A549 (cell line): ENCODE results near the gene RGS9BP. TPM values are rescaled to one million over a fixed set of nuclear protein-coding genes. Genes with fewer than 3 reads are reported as not detected.

Source experiments
- ATAC-seq, 2 experiments: fragments of 200-7000 bp in 1 of 2; fragments of >200 bp in 1 of 2; cut with Nextera tagmentation in 1 of 2; cut with Tn5 transposase in 1 of 2; 3 replicates each; pipeline versions ENCODE4 v1.8.0 to v1.9.1; 2018 to 2020; ENCODE audit warnings: mild to moderate bottlenecking in 1 of 2, moderate library complexity in 1 of 2
- CTCF ChIA-PET: fragments of 300-600 bp; sonication (Branson Sonifier 250); formaldehyde crosslinking; extraction: SDS; loops from one replicate; lab custom pipeline; 2021; ENCODE audit warnings: antibody characterized with exemption, inconsistent platforms; lab: Yijun Ruan, JAX
- POLR2A ChIA-PET: fragments of 350-600 bp; formaldehyde crosslinking; extraction: SDS; loops from one replicate; lab custom pipeline; 2021; ENCODE audit warnings: antibody characterized with exemption, inconsistent platforms; lab: Yijun Ruan, JAX
- DNase-seq, 2 experiments: peaks; one replicate each; pipeline versions ENCODE4 v3.0.0 to v3.0.0-alpha.2; 2011 to 2016; ENCODE audit warnings: low read depth in 1 of 2, low spot score in 1 of 2
- FAIRE-seq: peaks from 2 replicates; lab custom pipeline; 2011; peaks lifted over from hg19 to GRCh38; lab: Jason Lieb, UNC
- H3K27ac ChIP-seq, 2 experiments: fragments of >200 bp; sonication (Bioruptor Twin); formaldehyde crosslinking; 3 replicates each; pipeline ENCODE4 v1.5.1; 2016 to 2017
- H3K4me1 ChIP-seq: fragments of >200 bp; sonication (Bioruptor Twin); formaldehyde crosslinking; 3 replicates; pipeline ENCODE4 v1.6.1; 2016
- H3K4me2 ChIP-seq: fragments of >200 bp; sonication (Bioruptor Twin); formaldehyde crosslinking; 3 replicates; pipeline ENCODE4 v1.6.1; 2016
- H3K4me3 ChIP-seq: fragments of >200 bp; sonication (Bioruptor Twin); formaldehyde crosslinking; 3 replicates; pipeline ENCODE4 v1.5.1; 2016
- H3K9me3 ChIP-seq: fragments of >200 bp; sonication (Bioruptor Twin); formaldehyde crosslinking; 3 replicates; pipeline ENCODE4 v1.6.1; 2016
- ATOH8 ChIP-seq: fragments of 250-450 bp; sonication (Bioruptor Pico); IDR thresholded peaks from 2 replicates; pipeline ENCODE4 v1.5.0; 2020; ENCODE audit warnings: low read depth, mild to moderate bottlenecking, moderate library complexity
- BHLHE40 ChIP-seq: IDR thresholded peaks from 2 replicates; pipeline ENCODE4 v1.6.1; 2012; ENCODE audit warnings: low read depth, low read length, inconsistent platforms
- CBX8 ChIP-seq: fragments of 200-600 bp; sonication (generic); IDR thresholded peaks from 2 replicates; pipeline ENCODE4 v1.6.1; 2016
- CEBPB ChIP-seq, 2 experiments: fragments of >200 bp in 1 of 2; sonication (Bioruptor Twin) in 1 of 2; formaldehyde crosslinking in 1 of 2; IDR thresholded peaks; 2 replicates each; pipeline ENCODE4 v1.6.1; 2012 to 2016
- CHD4 ChIP-seq: fragments of 200-600 bp; sonication (generic); IDR thresholded peaks from 2 replicates; pipeline ENCODE4 v1.6.1; 2016; ENCODE audit warnings: antibody characterized with exemption, mild to moderate bottlenecking, borderline replicate concordance
- CTCF ChIP-seq: fragments of >200 bp; sonication (Bioruptor Twin); formaldehyde crosslinking; IDR thresholded peaks from 3 replicates; pipeline ENCODE4 v1.5.1; 2016
- HDAC2 ChIP-seq: fragments of 200-600 bp; sonication (generic); IDR thresholded peaks from 2 replicates; pipeline ENCODE4 v1.6.1; 2016
- HES2 ChIP-seq: fragments of >200 bp; sonication (Bioruptor Twin); formaldehyde crosslinking; IDR thresholded peaks from 2 replicates; pipeline ENCODE4 v1.6.1; 2016
- HEYL ChIP-seq: fragments of 250-450 bp; sonication (Bioruptor Pico); IDR thresholded peaks from 2 replicates; pipeline ENCODE4 v1.8.0; 2021; ENCODE audit warnings: mild to moderate bottlenecking, moderate library complexity
- HOXB13 ChIP-seq: fragments of 250-450 bp; sonication (Bioruptor Pico); IDR thresholded peaks from 2 replicates; pipeline ENCODE4 v1.5.0; 2020; ENCODE audit warnings: low read depth, mild to moderate bottlenecking, moderate library complexity
- JUN ChIP-seq, 2 experiments: fragments of >200 bp; sonication (Bioruptor Twin); formaldehyde crosslinking; IDR thresholded peaks; 2 replicates in 1 of 2; 3 replicates in 1 of 2; pipeline ENCODE4 v1.6.1; 2016 to 2017
- JUNB ChIP-seq: fragments of >200 bp; sonication (Bioruptor Twin); formaldehyde crosslinking; IDR thresholded peaks from 2 replicates; pipeline ENCODE4 v1.6.1; 2016
- KDM1A ChIP-seq: fragments of 200-600 bp; sonication (generic); IDR thresholded peaks from 2 replicates; pipeline ENCODE4 v1.6.1; 2016; ENCODE audit warnings: low read depth, mild to moderate bottlenecking
- MAFK ChIP-seq: fragments of 450-650 bp; IDR thresholded peaks from 2 replicates; pipeline ENCODE4 v1.6.1; 2014; ENCODE audit not compliant: partially characterized antibody
- MAX ChIP-seq: IDR thresholded peaks from 2 replicates; pipeline ENCODE4 v1.6.1; 2012
- MAZ ChIP-seq: fragments of 150-350 bp; IDR thresholded peaks from 2 replicates; pipeline ENCODE4 v1.6.1; 2014; ENCODE audit warnings: antibody characterized with exemption, low read depth, low read length, borderline replicate concordance
- NPAS2 ChIP-seq: fragments of 250-450 bp; sonication (Bioruptor Pico); IDR thresholded peaks from 2 replicates; pipeline ENCODE4 v1.8.0; 2022; ENCODE audit warnings: mild to moderate bottlenecking, moderate library complexity, borderline replicate concordance
- POLR2A ChIP-seq: IDR thresholded peaks from 2 replicates; pipeline ENCODE4 v1.6.1; 2012; ENCODE audit warnings: mild to moderate bottlenecking, low read length
- SMC3 ChIP-seq: fragments of >200 bp; sonication (Bioruptor Twin); formaldehyde crosslinking; IDR thresholded peaks from 3 replicates; pipeline ENCODE4 v1.6.1; 2018; ENCODE audit warnings: inconsistent platforms
- USF2 ChIP-seq: fragments of 450-650 bp; IDR thresholded peaks from 2 replicates; pipeline ENCODE4 v1.6.1; 2014; ENCODE audit warnings: antibody characterized with exemption
- ZC3H11A ChIP-seq: fragments of 450-650 bp; IDR thresholded peaks from 2 replicates; pipeline ENCODE4 v1.6.1; 2014; ENCODE audit warnings: antibody characterized with exemption, mild to moderate bottlenecking
- ZFP36 ChIP-seq: fragments of 450-650 bp; IDR thresholded peaks from 2 replicates; pipeline ENCODE4 v1.6.1; 2014; ENCODE audit warnings: borderline replicate concordance; ENCODE audit not compliant: partially characterized antibody
- ZNF302 ChIP-seq: fragments of 250-450 bp; sonication (Bioruptor Pico); IDR thresholded peaks from 2 replicates; pipeline ENCODE4 v1.9.0; 2021; ENCODE audit warnings: inconsistent platforms, mild to moderate bottlenecking, moderate library complexity
- WGBS: methylation state at CpG from one replicate; pipeline ENCODE4 v1.1.6; 2017; ENCODE audit errors: missing lambda C conversion rate; 5-methylcytosine and 5-hydroxymethylcytosine counted together
- polyA plus RNA-seq, 4 experiments: library from polyadenylated mRNA; depleted of rRNA in 3 of 4; stranded (reverse); fragments of >200 nt; fragmentation: RNase III in 1 of 4; extraction: RNeasy Plus Mini Kit Qiagen cat#74134 plus additional on column Dnase treatment in 1 of 4; gene quantifications; 2 replicates in 3 of 4; 3 replicates in 1 of 4; pipeline ENCODE4 v1.2.3, GENCODE V29; 2011 to 2017
- TF ChIP-seq, protein P1 (sequence below): IDR thresholded peaks from 2 replicates; pipeline ENCODE4 v1.6.1; 2012
- TF ChIP-seq, protein P2 (sequence below): fragments of >200 bp; sonication (Bioruptor Twin); formaldehyde crosslinking; IDR thresholded peaks from 3 replicates; pipeline ENCODE4 v1.6.1; 2016
- TF ChIP-seq, protein P3 (sequence below): fragments of 150-350 bp; IDR thresholded peaks from 2 replicates; pipeline ENCODE4 v1.6.1; 2014; ENCODE audit warnings: low read depth, mild to moderate bottlenecking, low read length

The RGS9BP gene
- polyA plus RNA-seq, 2 of the 4 experiments (the other 2 are of a cell fraction): 0.17 to 0.41 TPM

GRCh38 chr19:32718286-32718685 lies 42.6 kb downstream of the RGS9BP start:
- TF ChIP-seq ZNF302 (CRISPR knock-in tag) (no peak), HEYL (CRISPR knock-in tag) (no peak), KDM1A (no peak), JUNB (no peak), CHD4 (no peak), CEBPB (IDR thresholded peaks at IDR 0.05) (no peak), HDAC2 (no peak), HOXB13 (no peak)
- TF ChIP-seq, protein P1, sequence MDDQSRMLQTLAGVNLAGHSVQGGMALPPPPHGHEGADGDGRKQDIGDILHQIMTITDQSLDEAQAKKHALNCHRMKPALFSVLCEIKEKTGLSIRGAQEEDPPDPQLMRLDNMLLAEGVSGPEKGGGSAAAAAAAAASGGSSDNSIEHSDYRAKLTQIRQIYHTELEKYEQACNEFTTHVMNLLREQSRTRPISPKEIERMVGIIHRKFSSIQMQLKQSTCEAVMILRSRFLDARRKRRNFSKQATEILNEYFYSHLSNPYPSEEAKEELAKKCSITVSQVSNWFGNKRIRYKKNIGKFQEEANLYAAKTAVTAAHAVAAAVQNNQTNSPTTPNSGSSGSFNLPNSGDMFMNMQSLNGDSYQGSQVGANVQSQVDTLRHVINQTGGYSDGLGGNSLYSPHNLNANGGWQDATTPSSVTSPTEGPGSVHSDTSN: no peak
- TF ChIP-seq, all 56 proteins: peak for 0
- Histone ChIP-seq H3K4me2 (no peak overlapping the region), H3K4me3 (no peak overlapping the region), H3K9me3 (no peaks in the 10 kb centered on the region), H3K27ac (no peak overlapping the region), H3K4me1 (no peaks in the 10 kb centered on the region)
- CTCF ChIA-PET: interaction anchor here (0.6 to 1.8 kb wide), 5 partner anchors 10 to 494 kb away, joined by 3 to 6 read pairs (median 3); no protein-coding TSS in a partner anchor
- no peak for DNase-seq
- no peak; a peak in 1 of 6 replicates for ATAC-seq
- WGBS: 90% methylated on average over 7 of the region's 7 CpGs
- FAIRE-seq: peak; percentile 88
- POLR2A ChIA-PET: no interaction called here

DNA sequence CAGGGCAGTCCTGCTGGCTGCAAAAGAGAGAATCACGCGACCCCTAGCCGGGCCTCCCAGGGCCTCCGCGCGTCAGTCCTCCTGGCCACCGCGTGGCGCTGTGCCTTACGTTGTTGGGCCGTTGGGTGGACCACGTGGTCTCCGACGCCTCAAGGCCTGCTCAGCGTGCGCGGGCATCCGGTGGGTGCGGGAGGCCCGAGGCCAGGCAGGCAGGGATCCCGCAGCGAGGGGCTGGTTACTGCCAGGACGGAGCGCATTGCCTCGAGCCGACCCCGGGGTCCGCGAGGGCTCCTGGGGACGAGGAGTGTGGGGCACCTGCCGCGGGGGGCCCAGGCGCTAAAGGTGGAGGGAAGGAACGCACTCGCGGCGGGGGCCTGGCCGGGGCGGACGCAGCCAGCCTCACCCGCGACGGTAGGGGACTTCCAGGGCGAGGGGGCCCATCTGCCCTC lies 44.0 kb downstream of the RGS9BP start, which contains the start of gene TDRD12:
TSS of gene TDRD12 (plus strand) at position 157 of the 449 bp plus-strand sequence. CDS start 306 bp downstream, outside the sequence.
- 96% methylated on average over 44 of the region's 44 CpGs for WGBS
- POLR2A ChIA-PET: no interaction called here
- DNase-seq (peak in 1 of 2 experiments; percentile 47), FAIRE-seq (no peak), ATAC-seq (peak; percentile 37 to 62; a peak in 4 of 6 replicates)
- 0 out of 3 replicates have a peak, but pooled peaks have one; percentile 24 for TF ChIP-seq CTCF
- TF ChIP-seq ZC3H11A: no peak
- TF ChIP-seq MAX: peak; percentile 63
- H3K4me1 ChIP-seq: no peaks in the 10 kb centered on the region
- no peaks in the 10 kb centered on the region for H3K9me3 ChIP-seq
- H3K27ac ChIP-seq: no peak within 1 kb of the TSS
- H3K4me2 ChIP-seq: no peak within 1 kb of the TSS
- no peak within 1 kb of the TSS for H3K4me3 ChIP-seq
- CTCF ChIA-PET: interaction anchor here (0.6 to 1.4 kb wide), 2 partner anchors 8 to 150 kb away, joined by 3 to 4 read pairs; partner anchors contain the start of gene SLC7A9

DNA sequence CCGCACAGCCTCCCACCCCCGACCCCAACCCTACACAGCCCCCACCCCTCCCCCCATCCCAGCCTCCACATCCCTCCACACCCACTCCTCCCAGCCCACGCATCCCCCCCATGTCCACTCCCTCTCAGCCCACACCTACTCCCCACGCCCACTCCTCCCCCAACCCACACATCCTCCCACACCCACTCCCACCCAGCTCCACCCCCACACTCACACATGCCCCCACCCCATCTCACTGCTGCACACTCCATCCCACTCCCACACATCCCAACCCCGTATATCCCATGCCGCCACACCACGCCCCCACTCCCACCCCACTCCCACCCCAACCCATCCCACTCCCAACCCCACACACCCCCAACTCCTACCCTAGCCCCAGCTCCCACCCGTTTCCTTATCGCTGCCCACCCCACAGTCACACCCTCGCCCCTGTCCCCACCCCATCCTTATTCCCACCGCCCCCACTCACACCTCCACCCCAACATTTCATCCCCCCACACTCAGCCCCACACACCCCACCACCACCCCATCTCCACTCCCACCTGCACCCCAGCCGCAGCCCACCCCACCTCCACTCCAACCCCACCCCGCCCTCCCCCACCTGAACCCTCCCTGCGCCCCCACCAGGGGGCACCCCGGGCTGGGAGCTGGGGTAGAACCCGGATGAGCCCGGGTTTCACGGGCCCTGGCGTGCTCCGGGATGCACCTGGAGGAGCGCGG lies 44.7 kb downstream of the RGS9BP start:
- FAIRE-seq (no peak), ATAC-seq (no peak), DNase-seq (no peak)
- 96% methylated on average over 5 of the region's 22 CpGs for WGBS
- H3K9me3 ChIP-seq: no peaks in the 10 kb centered on the region
- no peaks in the 10 kb centered on the region for H3K4me1 ChIP-seq
- CTCF ChIA-PET: interaction anchor here (0.5 to 1.4 kb wide), 3 partner anchors 9 to 393 kb away, joined by 3 to 4 read pairs (median 3); partner anchors contain the start of gene SLC7A9
- no peak overlapping the region for H3K27ac ChIP-seq
- TF ChIP-seq HEYL (CRISPR knock-in tag) (no peak), POLR2A (no peak), ATOH8 (CRISPR knock-in tag) (no peak), BHLHE40 (no peak), ZFP36 (no peak), HES2 (no peak), CBX8 (no peak), JUN (IDR thresholded peaks at IDR 0.05) (no peak), HOXB13 (no peak), MAFK (no peak), MAZ (no peak), USF2 (no peak), NPAS2 (CRISPR knock-in tag) (no peak), SMC3 (no peak)
- TF ChIP-seq, protein P2, sequence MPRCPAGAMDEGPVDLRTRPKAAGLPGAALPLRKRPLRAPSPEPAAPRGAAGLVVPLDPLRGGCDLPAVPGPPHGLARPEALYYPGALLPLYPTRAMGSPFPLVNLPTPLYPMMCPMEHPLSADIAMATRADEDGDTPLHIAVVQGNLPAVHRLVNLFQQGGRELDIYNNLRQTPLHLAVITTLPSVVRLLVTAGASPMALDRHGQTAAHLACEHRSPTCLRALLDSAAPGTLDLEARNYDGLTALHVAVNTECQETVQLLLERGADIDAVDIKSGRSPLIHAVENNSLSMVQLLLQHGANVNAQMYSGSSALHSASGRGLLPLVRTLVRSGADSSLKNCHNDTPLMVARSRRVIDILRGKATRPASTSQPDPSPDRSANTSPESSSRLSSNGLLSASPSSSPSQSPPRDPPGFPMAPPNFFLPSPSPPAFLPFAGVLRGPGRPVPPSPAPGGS: no peak
- TF ChIP-seq, protein P3, sequence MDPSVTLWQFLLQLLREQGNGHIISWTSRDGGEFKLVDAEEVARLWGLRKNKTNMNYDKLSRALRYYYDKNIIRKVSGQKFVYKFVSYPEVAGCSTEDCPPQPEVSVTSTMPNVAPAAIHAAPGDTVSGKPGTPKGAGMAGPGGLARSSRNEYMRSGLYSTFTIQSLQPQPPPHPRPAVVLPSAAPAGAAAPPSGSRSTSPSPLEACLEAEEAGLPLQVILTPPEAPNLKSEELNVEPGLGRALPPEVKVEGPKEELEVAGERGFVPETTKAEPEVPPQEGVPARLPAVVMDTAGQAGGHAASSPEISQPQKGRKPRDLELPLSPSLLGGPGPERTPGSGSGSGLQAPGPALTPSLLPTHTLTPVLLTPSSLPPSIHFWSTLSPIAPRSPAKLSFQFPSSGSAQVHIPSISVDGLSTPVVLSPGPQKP: no peak
- TF ChIP-seq, all 56 proteins: peak for 0
- POLR2A ChIA-PET: no interaction called here
- no peak overlapping the region for H3K4me3 ChIP-seq
- no peak overlapping the region for H3K4me2 ChIP-seq
